Measurements from ENCODE around the gene ADAMTS7.

GRCh38 chr15:78739206-78739605 is 72.1 kb downstream of the ADAMTS7 start:
- TF ChIP-seq CTCF (IDR thresholded peaks at IDR 0.05), result no peak
- no peak for TF ChIP-seq ZFX (IDR thresholded peaks at IDR 0.05; ENCODE audit: borderline replicate concordance)

Measured in 22Rv1 (cell line).